NCI-H146 treated with DMSO at 0.1 percent for 48 hours (cell line): ENCODE measurements around the gene IAH1.

ENCODE experiments used
- DNase-seq: peaks from one replicate; lab custom pipeline; 2025; ENCODE audit not compliant: unreplicated experiment; lab: John Stamatoyannopoulos, UW

The IAH1 gene

GRCh38 chr2:9527995-9528787, 53.8 kb downstream of the IAH1 start:
- no peak for DNase-seq

GRCh38 chr2:9532421-9532820, 58.1 kb downstream of the IAH1 start:
- no peak for DNase-seq

DNA sequence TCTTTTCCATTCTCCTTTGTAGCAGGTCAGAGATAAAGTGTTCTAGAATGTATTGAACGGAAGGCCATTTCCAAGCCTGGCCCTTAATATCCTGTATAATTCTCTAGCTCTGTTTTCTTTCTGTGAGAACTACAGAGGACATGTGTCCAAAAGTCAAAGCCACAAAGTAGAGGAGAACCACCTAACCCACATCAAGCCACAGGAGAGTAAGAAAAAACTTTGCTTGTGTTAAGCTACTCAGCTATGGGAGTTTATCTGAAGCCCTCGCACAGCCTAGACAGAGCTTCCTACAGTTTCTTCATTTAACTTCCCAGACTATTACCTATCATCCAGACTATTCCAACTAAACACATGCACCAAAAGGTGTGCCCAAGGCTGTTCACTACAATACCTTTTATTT, 59.3 kb downstream of the IAH1 start:
- DNase-seq, result no peak

DNA sequence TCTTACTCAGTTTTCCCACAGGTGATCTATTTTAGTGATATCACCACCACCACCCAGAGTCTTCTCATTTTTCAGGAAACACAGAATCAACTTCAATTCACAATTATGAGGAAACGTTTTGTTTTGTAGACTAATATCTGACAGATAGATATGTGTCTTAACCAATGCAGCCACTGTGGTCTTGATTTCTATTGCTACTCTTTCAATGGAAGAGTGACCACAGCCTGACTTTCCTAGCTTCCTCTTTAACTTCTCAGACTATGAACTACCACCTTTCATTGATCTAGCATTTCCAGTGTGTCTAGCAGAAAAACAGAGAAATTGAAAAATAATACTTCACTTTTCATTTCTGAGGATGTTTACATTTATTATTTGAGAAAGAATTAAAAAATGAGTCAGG, 60.8 kb downstream of the IAH1 start:
- DNase-seq, result no peak

DNA sequence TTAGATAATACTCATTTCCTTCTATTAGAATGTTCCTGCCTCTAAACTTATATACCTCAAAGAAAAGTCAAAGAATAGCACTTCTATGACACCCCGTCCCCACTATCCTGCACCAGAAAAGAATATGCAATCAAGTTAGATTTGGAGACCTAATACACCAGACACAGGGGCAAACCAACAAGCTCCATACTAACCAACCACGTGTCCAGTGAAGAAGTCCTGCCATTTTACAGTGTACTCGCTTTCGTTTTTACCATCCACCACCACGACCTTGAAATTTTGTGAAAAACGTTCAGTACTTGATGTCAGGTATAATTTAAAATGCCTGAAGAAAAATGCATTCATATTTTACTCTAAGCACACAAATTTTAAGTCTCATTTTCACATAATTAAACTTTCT, 62.2 kb downstream of the IAH1 start:
- no peak for DNase-seq

GRCh38 chr2:9538000-9538507, 63.7 kb downstream of the IAH1 start:
- DNase-seq, result no peak
